ENCODE results near the gene HS3ST4.

Gene HS3ST4

DNA sequence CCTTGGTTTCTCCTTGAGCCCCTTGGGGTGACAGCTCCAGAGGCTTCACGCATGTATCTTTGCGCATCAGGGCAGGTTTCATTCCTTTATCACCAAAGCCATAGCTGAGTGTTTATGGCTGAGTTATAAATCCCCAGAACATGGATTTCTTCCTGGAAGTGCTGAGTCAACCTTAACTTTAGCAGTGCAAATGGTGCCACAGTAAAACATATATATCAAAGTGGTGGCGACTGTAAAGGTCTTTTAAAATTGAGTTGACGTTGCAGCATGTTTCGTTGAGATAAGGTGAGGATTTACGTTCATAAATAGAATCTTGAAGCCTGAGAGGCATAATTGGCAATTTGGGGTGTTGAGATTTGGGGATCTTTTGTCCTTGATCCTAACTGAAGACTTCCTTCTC lies 214.1 kb downstream of the HS3ST4 start:
- DNase-seq, result no peak

- no peak for DNase-seq
Observed at GRCh38 chr16:25910971-25911370, 219.2 kb downstream of the HS3ST4 start.

DNA sequence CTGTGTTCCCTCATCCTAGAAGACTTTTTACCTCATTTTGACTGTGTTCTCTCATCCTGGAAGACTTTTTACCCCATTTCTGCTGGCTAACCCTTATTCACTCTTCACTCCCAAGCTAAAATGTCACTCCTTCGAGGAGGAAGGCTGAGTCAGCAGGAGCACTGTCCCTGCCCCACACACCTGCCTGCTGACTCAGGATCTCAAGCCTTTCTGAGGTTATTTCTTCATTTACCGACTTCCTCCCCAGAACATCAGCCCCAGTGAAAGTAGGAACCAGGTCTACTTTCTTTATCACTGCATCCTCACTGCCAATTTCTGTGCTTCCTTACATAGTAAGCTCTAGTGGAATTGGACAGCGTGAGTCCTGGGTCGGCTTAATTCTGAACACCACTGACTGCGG lies 220.6 kb downstream of the HS3ST4 start:
- no peak for DNase-seq

DNA sequence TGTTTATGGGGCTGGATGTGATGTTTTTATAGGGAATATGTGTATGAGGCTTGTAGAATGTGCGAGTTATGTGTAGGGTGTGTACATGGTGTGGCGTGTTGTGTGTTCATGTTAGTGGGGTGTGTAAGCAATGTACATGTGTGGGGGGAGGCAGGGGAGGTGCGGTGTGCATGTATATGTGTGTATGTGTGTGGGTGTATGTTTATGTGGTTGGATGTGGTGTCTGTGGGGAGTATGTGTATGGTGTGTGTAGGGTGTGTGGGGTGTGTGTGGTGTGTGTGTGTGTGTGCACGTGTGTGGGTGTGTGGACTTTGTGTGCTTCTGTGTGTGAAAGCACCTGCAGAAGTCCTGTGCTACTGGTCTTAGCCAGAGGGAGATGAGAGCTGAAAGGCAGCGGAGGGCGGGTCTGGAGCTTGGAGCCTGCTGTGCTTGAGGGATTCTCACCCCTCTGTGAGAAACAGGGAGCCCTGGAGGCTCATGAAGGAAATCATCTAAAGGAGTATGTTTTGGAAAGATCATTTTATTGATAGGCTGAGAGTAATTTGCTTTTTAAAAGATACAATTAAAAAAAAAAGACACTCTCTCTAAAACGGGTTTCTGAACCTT lies 222.7 kb downstream of the HS3ST4 start:
- DNase-seq, result no peak

GRCh38 chr16:25916037-25916436 lies 224.3 kb downstream of the HS3ST4 start:
- DNase-seq, result no peak

DNA sequence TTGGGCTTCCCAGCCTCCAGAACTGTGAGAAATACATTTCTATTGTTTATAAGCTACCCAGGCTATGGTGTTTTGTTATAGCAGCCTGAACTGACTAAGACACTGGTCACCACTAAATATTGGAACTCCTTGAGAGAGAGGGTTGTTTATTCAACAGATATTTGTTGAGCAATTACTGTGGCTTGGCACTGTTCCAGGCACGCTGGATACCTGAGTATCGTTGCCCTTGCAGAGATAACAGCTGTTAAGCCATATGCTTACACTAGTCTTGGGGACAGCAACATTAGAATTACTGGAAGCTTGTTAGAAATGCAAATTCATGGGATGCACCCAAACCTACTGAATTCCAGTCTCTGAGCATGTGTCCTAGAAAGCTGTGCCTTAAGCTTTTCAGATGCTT lies 230.7 kb downstream of the HS3ST4 start:
- DNase-seq, result no peak

GRCh38 chr16:25925421-25925820 lies 233.7 kb downstream of the HS3ST4 start:
- DNase-seq, result no peak

- DNase-seq, result no peak
Observed at GRCh38 chr16:25931473-25932035, 239.8 kb downstream of the HS3ST4 start.

DNA sequence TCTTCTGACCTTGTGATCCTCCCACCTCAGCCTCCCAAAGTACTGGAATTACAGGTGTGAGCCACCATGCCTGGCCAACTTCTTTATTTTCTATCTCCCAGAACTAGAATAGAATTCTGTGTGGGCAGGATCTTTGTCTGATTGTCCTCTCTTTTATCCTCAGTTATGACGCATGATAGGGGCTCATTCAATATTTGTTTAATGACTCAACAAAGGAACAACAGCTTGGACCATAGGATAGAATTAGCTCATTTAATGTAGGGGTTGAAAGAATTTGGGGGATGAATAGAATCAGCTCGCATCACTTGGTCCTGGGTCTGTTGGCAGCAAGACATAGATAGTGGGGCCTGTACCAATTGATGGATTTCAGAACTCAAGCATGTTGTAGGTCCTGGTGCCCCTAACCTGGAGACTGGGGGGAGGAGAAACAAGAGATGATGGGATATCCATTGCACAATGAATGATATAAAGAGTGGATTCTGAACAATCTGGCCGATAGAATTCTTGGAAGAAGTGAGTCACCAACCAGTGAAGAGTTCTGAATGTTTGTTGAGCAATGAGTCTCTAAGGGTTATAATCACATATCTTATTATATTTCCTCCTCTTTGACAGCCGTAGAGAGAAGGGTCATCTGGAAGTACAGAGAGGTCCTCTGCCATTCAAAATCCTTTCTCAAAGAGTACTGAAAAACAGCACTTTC lies 250.2 kb downstream of the HS3ST4 start:
- no peak for DNase-seq

DNA sequence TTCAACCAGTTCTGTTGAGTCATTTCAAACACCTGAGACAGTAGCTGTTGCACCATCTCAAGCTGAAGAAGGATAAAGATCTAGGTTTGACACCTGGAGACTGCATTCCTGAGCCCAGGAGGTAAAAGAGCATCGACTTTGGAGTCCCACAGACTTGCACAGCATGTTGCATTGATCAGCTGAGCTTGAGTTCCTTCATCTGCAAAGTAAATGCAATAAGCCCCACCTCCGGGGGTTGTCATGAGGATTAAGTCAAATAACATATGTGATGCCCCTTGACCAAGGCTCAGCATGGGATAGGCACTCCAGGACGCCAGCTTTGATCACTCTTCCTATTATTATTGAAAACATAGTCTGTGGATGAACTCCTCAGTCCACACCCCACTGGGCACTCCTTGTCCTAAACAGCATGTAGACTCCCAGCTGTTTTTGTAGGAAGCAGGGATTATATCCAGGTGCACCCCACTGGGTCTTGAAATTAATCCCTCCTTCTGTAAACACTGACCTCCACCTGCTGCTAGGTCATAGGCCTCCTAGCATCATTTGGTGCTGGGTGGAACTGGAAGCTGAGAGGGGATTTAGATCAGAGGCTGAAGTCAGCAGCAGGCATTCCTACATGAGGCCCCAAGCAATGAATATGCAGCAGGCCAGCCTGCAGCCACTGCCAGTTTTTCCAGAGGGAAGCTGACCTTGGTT lies 259.0 kb downstream of the HS3ST4 start:
- DNase-seq, result no peak

DNA sequence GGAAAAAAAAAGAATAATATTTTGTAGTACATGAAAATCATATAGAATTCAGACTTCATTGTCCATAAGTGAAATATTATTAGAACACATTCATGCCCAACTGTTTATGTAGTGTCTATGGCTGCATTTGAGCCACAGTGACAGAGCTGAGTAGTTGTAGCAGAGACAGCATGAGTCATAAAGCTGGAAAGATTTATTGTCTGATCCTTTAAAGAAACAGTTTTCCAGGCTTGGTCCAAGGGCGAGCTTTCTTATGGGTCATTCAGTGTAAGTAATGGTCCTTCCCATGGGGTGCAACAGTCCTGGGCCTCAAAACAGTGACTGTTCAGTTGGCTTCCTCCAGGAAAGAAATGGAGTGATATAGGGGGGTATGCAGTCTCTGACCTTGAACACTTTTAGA lies 260.2 kb downstream of the HS3ST4 start:
- no peak for DNase-seq

DNA sequence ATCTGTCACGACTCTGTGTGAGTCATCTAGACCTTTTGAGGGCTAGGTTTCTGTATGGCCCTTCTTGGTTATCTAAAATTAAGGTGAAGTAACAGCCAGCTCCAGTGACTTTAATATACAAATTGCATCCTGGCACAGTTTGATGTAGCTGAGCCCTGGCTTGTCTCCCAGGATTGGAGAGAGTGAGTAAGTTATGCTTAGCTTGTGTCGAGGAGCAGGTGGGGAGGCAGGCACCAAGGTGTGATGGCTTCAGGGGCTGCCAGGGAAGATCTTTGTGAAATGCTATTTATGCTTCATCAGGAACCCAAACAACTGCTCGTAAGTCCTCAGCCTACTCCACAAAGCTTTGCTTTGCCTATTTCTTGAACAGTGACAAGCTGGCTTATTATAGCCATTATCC lies 261.2 kb downstream of the HS3ST4 start:
- no peak for DNase-seq

DNA sequence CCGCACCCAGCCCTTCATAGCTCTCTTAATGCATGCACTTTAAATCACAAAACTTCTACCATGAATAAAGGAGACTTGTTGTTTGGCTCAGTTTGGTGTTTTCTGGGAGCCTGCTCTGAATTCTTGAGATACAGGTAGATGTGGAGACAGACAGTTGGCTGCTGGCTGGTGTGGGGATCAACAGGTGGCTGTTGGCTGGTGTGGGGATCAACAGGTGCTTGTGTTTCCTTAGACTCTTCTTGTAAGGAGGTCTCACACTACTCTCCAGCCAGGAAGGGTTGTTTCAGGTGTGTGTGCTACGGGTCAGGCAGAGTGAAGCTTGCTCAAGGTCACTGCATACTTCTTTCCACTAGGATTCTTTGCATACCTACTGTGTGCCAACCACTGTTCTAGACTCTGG lies 265.9 kb downstream of the HS3ST4 start:
- no peak for DNase-seq

GRCh38 chr16:25959221-25959620 lies 267.5 kb downstream of the HS3ST4 start:
- DNase-seq, result no peak

DNA sequence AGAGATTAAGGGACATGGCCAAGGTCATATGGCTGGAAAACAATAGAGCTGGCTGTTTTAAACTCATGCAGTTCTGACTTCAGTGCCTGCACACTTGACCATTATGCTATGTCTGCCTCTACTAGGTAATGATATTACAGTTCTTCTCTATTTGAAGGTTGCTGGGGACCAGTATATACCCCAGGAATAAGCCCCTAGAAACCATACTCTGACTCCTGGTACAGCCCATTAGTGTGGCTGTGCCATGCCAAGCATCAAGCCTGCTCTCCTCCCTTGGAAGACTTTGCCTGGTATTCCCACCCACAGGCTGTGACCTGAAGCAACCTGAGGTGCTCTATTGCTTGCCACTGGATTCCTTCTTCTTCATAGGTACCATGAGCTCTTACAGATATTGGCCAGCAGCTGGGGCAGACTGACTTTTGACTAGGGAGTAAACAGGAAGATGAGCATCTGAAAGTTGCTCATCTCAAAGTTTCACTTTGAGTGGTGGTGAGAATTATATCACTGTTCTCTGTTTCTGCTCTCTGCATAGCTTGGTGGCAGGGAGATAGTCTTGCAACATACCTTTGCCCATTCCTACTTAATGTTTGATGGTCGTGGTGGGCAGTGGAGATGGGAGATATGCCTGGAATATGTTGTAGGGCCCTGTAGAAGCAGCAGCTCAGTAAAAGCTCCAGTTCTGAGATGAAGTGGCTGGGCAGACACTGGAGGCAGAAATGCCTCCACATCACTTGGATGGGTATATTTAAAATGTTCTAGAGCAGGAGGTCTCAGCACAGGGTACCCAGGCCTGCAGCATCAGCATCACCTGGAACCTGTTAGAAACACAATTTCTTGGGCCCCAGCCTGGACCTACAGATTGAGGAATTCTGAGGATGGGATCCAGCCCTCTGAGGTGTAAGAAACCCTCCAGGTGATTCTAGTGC lies 274.7 kb downstream of the HS3ST4 start:
- DNase-seq, result no peak

DNA sequence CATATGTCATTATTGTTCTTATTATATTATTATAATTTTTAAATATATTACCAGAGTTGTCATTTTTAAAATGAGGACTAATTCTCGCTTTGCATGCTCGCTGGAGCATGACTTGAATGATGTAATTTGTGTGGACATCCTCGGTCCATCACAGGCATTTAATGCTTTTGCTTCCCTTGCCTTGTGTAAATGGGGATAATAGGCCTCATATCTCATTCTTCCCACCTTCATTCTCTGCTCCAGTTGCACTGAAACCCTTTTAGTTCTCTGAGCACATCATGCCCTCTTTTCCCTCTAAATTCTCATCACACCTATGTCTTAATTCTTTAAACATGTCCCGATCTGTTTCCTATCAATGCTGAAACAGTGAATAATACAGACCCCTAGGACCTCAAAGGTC lies 285.4 kb downstream of the HS3ST4 start:
- no peak for DNase-seq

- DNase-seq, result no peak
Observed at GRCh38 chr16:25978218-25978617, 286.5 kb downstream of the HS3ST4 start.

DNA sequence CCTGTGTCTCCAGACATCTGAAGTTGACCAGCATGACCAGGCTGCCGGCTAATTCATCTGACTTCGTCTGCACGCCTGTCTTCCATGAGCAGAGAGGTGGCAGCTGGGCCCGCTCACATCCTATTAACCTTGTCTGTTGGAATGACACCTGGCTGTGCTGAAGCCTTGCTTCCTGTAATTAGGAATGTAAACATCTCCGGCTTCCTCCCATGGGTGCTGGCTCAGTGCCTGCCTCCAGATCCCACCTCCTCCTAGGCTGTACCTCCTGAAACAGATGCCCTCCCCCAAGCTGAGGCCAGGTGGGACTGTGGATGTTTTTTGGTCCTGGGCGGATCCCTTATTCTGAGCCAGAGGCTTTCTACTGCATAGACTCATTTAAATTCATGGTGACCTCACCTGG lies 296.3 kb downstream of the HS3ST4 start:
- DNase-seq, result no peak

- no peak for DNase-seq
Observed at GRCh38 chr16:25988882-25989281, 297.1 kb downstream of the HS3ST4 start.

GRCh38 chr16:25996052-25996451 lies 304.3 kb downstream of the HS3ST4 start:
- no peak for DNase-seq

DNA sequence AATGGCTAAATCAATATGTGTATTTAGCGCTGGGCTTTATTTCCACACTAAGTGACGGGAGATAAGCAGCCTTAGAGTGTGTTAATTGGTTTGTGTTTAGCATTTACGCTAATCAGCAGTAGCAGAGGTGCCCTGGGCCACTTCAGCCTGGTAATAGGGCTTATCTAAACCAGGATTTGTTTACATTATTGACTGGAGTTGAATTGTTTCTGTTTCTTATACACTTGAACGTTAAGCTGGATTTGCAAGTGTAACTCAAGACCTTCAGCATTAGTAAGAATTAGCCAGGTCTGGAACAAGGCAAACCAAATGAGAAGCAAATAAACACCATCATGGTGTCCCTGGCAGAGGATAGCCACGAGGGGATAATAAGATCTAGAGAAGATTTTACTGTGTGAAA lies 313.6 kb downstream of the HS3ST4 start:
- DNase-seq, result no peak

- DNase-seq, result no peak
Observed at GRCh38 chr16:26012376-26012775, 320.6 kb downstream of the HS3ST4 start.

DNA sequence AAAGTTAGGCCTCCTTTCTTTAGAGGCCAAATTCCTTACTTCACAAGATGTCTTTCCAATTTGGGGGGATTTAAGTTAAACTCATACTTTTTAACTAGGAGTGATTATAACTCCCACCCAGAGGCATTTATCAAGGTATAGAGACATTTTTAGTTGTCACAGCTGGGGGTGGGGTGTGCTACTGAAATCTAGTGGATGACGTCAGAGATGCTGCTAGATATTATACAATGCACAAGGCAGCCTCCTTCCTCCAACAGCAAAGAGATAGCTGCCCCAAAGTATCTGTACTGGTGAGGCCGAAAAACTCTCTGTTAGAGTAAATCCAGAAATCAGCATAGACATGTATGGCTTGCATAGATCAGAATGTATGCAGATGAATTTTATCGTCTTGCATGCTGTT lies 324.0 kb downstream of the HS3ST4 start:
- no peak for DNase-seq
